ENCODE measurements around the gene CD81.

Gene CD81

DNA sequence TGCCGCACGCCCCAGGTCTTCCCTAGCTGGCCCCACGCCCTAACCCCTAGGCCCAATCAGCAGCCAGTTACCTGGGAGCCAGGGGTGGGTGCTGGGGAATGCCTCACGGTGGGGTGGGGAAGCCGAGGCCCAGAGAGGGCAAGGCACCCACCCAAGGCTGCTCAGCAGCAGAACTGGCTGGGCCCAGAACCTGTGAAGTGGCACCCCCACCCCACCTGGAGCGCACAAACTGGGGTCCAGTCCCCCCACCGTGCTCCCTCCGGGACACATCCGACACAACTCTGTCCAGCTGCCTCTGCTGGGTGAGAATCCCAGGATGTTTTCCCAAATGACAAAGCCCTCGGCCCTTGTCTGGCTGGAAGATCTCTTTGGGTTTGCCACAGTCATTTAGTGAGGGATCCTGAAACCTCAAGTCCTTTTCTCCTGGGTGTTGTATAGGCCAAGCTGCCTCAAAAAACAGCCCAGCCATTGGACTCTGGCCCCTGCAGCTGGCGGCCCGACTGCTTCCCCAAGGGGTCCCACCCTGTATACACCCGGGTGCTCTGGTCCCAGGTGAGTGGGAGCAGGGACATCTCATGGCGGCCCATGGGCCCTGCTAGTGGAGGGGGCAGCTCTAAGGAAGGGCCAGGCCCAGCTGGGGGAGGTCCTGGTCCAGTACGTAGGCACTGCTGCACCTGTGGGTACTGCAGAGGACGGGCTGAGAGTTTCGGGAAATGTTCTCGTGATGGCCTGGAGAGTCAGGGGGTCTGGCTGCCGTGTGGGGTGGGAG lies 44.3 kb downstream of the CD81 start:
- DNase-seq (ENCODE audit: low read depth in 2 of 2) = no peak

DNA sequence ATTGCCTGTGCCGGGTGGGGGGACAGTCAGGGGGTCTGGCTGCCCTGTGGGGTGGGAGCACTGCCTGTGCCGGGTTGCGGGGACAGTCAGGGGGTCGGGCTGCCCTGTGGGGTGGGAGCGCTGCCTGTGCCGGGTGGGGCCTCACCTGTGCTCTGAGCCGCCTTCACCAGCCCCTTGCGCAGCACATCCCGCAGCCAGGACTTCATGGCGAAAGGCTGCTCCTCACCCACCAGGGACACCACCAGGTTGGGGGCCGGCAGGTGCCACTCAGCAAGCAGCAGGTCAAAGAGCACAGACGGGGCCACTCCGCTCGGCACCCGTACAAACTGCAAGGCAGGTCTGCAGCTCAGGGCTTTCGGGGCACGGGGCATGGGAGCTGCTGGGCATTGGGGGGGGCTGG lies 44.9 kb downstream of the CD81 start:
- no peak for DNase-seq (ENCODE audit: low read depth in 2 of 2)

DNA sequence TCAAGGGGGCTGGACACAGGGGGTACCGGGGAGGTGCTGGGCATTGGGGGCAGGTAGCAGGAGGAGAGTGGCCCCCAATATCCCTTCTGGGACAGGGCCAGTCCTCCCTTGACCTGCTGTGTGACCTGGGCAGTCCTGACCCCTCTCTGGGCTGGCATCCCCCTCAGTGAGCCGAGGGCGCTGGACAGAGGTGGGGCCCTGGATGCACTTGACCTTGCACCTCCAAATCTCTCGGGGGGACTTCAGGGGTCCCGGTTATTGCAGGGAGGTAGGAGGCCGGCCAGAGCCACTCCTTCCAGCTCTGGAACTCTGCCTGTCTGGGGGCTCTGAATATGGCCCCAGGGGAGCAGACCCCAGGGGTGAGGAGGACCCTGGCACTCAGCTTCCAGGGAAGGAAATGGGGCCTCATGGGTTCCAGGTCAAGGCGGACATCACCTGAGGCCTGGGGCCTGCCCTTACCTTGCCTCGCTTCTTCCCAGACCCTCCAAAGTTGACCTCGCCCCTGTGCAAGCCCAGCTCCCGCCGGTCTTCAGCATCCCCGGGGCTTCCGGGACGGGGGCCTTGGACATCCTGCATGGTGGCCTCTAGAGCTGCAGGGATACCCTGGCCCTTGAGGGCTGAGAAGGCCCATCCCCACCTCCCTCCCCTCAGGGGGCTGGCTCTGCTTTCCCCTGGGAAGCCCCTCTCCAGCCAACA lies 45.5 kb downstream of the CD81 start:
- DNase-seq (ENCODE audit: low read depth in 2 of 2) = no peak

DNA sequence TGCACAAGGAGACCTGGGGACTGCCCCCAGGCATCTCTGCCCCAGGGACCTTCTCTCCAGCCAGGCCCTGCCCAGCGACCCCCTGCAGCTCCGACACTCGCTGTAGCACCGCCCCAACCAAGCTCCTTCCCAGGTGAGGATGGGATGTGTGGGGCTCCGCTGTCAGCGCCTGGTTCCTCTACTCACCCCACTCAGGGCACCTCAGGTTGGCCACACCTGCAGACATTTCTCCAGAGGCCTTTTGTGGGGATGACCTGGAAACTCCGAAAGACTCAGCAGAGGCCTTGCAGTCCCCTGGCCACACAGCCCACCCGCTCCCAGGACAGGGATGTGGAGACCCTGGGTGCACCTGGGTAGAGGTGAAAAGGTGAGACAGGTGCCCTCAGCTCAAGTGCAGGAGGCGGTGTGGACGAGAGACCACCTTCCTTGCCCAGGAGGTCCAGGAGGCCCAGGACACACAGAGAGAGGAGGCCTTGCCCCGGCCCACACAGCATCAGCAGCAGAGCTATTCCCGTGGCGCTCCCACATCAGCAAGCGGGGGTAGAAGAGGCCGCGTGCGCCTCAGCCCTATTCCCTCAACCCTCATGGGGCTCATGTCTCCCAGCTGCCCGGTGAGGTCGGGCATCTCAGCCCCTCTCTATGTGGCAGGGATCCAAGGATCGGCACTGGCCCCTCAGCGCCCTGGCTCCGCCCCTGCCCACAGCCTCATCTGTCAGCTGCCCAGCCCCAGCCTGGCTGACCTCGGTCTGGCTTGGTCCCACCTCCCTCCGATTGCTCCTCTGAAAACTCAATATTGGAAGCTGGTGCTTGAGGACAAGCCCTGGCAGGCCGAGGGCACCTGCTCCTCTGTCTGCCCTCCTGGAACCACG lies 46.3 kb downstream of the CD81 start:
- DNase-seq (ENCODE audit: low read depth in 2 of 2) = no peak

DNA sequence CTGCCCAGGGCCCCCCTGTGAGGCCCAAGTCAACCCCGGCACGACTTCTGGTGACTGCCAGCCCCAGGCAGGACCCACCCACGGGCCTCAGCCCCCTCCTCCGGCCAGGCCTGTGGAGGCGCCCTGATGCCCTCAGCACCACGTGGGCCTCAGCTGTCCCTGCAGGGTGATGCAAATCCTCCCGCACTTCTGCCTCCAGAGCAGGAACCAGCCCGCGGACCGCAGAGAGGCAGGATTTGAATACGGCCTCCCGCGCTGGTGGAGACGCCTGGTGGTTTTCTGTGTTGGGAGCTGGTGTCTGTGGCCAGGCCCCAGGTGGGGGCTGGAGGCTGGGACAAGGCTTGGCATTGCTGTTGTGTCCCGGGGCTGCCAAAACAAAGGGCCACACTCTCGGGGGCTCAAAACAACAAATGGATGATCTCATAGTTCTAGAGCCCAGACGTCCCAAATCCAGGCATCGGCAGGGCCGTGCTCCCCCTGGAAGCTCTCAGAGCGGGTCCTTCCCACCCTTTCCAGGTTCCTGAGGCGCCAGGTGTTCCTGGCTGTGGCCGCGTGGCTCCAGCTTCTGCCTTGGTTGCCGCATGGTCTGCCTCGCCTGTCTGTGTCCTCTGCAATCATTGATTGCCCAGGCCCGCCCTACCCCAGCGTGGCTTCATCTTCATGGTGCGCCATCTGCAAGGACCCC lies 47.8 kb downstream of the CD81 start:
- DNase-seq (ENCODE audit: low read depth in 2 of 2) = no peak

DNA sequence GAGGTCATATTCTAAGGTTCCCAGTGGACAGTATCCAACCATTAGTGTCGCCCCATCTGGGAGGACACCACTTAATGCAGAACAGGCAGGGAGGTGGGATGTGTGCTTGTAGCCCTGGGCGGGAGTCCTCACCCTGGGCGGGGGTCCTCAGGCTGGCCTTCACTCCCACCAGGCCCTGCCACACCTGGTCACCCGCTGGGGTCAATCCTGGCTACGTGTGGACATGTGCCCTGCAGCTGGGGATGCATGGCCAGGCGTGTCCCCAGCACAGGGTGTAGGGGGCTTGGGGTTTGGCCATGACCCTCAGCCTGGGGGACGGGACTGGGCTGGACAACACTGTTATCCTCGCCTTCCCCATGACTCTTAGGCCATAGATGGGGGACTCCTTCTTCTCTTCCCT lies 48.4 kb downstream of the CD81 start:
- DNase-seq (ENCODE audit: low read depth in 2 of 2) = no peak

DNA sequence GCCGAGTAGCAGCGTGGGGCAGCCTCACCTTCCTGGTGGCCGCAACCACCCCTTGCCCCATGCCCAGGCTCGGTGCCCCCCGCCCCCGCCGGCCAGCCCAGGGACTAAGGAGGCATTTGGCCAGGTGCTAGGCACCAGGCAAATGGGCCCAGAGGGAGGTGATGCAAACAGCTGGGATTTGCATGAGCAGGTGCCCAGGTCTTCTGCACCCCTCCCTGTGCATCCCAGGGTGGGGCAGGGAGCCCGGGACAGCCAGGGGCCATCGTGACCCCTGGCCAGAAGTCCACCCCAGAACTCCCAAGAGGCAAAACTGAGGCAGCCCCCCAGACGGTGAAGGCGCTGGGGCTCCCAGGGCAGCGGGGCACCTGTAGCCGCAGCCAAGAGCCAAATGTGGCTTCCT lies 49.1 kb downstream of the CD81 start:
- DNase-seq (ENCODE audit: low read depth in 2 of 2) = no peak

DNA sequence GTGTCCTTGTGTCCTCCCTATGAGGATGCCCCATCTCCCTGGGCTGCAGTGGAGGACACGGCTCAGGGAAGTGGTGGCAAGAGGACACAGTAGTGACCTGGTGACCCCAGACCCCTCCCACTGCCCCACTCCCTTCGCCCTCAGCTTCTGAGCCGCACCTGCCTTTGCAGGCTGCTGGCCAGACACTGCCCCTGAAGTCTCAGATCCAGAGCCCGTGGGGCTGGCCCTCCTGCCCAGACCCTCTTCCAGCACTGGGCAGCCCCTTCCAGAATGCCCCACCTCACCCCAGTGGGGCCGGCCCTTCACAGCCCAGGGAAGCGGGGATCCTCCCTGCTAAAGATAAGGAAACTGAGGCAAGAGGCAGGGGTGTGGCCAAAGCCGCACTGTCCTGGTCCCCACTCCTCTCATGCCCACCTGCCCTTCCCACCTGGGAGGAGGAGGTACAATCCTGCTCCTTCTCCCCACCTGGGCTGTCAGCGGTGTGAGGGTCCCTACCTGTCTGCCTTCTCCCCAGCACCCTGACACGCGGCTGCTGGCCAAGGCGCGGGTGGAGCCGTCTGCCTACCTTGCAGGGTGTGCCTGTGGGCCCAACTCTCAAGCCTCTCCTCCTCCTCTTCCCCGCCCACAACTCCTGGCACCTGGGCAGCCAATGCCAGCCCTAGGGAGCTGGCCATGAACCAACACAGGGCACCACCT lies 49.9 kb downstream of the CD81 start:
- no peak for DNase-seq (ENCODE audit: low read depth in 2 of 2)

DNA sequence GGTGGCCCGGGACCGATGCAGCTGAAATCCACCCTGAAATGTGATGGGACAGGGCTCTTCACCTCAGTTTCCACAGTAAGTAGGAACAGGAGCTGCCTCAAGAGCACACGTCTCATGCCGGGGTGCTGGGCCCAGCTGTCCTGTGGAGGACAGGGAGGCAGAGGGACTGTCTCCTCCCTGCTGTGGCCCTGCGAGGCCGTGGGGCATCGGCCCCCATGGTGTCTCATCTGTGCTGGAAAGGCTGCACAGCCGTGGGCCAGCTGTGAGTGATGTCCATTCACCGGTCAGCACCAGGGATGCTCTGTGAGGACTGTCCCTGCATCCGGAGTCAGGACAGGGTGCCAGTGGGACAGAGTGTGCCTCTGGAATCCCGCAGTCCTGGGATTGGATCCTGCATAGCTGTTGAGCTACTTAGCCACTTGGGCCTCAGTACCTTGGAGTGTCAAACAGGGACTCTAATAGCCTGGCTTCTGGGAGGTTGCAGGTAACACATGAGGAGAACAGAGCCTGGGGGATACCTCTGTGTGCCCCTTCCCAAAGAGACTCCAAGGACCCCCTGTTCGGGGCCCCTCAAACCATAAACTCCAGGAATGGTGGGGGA lies 50.7 kb downstream of the CD81 start:
- no peak for DNase-seq (ENCODE audit: low read depth in 2 of 2)

DNA sequence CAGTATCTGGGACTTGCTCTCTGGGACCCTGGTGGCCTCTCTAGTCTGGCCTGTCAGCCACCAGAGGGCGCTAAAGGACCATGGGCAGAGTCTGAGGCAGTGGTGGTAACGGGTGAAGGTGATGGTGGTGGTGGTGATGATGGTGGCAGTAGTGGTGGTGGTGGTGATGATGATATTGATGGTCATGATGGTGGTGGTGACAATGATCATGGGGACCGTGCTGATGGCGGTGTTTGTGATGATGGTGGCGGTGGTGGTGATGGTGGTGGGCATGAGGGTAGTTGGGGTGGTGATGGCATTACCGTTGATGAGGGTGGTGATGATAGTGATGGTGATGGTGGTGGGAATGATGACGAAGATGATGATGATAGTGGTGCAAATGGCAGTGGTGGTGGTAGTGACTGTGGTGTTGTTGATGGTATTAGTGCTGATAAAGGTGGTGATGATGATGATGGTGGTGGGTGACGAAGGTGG lies 51.2 kb downstream of the CD81 start:
- DNase-seq (ENCODE audit: low read depth in 2 of 2) = peak; percentile 69 to 73

DNA sequence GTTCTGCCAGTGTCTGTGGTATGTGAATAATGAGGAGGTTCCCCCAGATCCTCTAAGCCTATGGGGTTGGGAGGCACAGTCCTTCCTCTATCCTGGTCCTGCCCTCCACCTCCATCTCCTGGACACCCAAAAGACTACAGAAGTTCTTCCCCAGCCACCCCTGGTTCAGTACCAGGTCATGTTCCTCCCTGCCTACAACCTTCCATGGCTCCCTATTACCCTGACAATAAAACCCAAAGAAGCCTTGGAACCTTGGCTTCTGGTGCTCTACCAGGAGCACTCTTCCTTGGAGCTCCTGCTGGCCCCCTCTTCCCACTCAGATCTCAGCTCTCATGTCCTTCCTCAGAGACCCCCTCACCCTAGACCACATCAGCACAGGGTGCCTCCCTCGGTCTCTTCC lies 54.3 kb downstream of the CD81 start:
- no peak for DNase-seq (ENCODE audit: low read depth in 2 of 2)

DNA sequence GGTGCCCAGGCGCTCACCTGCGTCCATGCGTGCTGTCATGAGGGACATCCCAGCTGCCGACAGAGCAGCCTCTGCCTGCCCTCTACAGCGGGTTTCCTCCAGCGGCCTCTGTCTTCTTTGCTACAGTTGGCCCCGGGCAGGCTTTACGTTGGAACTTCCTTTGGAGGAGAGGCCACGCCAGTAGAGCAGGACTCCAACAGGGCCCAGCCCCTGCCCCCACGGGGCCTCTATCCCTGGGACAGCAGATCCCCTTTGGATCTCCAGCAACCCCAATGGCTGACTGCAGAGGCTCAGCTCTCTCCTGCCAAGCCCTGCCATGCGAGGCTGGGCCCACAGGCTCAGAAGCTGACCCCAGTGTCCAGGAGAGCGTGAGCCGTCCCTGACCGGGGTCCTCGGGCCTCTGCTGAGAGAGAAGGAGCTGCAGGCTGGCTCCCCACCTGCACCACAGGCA lies 55.1 kb downstream of the CD81 start:
- DNase-seq (ENCODE audit: low read depth in 2 of 2) = no peak

DNA sequence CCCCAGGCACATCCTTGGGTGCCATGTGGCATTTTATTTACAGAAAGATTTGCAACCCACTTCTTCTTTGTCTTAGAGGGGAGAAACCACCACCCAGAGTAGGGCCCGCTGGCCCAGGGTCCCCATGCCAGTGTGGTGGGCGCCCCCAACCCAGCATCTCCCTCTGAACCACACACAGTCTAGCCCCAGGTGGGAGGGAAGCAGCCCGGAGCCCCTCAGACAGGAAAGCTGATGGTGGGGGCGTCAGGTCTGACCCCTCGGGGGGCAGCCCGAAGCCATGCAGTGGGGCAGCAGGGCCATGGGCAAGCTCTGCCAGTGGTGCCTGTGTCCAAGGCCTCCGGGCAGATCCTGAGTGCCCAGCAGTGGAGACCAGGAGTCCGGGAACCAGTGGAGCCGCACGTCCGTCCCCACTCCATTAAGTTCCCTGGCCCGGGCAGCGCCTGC lies 55.5 kb downstream of the CD81 start:
- no peak for DNase-seq (ENCODE audit: low read depth in 2 of 2)

DNA sequence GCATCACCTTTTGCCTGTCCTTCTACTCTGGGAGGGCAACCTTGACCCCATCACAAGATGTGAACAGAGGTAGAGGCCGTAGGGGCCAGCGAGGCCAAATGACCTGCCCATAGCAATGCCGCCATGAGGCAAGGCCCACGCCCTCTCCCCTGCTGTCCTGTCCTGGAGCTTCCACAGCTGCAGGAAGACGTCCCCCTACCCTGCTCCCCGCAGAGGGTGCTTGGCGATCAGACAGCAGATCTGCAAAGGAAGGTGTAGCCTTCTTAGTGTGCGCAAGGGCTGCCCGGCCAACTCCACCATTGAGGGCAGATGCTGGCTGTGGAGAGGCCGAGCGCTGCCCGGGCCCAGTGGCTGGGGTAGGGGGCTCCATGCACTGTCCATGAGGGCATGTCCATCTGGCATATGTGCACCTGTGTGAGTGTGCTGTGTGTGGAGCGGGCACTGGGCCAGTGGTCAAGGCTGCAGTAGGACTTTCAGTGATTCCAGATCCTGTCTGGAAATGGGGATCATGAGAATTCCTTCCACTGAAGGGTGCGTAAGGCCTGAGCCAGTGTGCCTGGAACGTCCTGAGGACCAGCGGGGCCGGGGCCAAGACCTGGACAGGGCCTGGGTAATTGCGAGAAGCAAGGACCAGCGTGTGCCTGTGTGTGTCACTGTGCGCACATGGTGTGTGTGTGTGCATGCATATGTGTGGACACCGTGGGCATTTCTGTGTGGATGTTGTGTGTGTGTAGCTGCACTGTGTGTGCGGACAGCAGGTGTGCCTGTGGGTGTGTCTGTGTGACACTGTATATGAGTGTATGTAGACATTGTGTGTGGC lies 56.2 kb downstream of the CD81 start:
- no peak for DNase-seq (ENCODE audit: low read depth in 2 of 2)

DNA sequence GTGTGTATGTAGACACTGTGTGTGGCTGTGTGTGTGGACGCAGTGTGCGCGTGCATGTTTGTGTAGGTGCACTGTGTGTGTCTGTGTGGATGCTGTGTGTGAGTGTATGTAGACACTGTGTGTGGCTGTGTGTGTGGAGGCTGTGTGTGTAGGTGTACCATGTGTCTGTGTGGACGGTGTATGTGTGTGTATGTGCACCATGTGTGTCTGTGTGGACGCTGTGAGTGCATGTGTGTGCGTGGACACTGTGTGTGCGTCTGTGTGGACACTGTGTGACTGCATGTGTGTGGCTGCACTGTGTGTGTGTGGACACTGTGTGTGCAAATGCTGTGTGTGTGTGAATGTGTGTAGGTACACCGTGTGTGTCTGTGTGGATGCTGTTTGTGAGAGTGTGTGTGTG lies 56.9 kb downstream of the CD81 start:
- no peak for DNase-seq (ENCODE audit: low read depth in 2 of 2)

DNA sequence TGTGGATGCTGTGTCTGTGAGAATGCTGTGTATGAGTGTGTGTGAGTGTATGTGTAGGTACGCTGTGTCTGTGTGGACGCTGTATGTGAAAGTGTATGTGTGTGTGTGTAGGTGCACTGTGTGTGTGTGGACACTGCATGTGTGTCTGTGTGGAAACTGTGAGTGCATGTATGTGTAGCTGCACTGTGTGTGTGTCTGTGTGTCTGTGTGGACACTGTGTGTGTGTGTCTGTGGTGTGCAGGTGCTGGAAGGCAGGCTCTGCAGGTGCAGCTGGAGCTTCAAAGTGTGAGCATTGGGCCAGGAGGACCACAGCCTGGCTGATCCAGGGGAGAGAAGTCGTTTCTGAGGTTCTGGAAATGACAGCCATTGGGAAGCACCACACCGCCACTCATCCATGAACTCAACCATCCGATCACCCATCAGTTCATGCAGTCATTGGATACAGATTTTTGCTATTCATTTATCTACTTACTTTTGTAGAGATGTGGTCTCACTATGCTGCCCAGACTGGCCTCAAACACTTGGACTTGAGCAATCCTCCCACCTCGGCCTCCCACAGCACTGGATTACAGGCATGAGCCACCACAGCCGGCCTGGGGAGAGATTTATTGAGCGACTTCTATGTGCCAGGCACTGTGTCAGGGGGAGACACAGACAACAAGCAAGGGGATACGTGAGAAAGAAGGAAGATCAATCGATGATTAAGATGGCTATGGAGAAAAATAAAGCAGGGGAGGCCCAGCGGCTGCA lies 57.6 kb downstream of the CD81 start:
- no peak for DNase-seq (ENCODE audit: low read depth in 2 of 2)

DNA sequence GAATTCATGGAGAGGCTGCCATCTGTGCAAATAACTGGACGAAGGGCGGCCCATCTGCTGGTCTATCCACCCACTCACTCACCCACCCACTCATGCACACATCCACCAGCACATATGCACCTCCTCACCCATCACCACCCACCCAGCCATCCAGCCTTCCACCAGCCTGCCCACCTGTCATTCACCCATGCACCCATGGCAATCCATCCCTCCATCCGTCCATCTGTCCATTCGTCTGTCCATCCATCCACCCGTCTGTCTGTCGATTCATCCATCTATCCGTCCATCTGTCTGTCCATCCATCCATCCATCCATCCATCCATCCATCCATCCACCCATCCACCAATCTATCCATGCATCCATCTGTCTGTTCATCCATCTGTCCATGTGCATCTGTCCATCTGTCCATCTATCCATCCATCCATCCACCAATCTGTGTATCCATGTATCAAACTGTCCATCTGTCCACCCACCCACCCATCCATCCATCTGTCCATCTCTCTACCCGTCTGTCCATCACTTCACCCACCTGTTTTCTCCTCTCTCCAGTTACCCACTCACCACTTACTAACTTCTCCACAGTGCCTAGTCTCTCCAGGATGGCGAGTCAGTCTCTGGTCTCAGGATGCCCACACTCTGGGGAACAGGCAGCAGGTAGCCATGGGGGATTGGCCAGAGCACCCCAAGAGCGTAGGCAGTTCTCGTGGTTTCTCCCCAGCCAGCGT lies 58.3 kb downstream of the CD81 start:
- no peak for DNase-seq (ENCODE audit: low read depth in 2 of 2)

DNA sequence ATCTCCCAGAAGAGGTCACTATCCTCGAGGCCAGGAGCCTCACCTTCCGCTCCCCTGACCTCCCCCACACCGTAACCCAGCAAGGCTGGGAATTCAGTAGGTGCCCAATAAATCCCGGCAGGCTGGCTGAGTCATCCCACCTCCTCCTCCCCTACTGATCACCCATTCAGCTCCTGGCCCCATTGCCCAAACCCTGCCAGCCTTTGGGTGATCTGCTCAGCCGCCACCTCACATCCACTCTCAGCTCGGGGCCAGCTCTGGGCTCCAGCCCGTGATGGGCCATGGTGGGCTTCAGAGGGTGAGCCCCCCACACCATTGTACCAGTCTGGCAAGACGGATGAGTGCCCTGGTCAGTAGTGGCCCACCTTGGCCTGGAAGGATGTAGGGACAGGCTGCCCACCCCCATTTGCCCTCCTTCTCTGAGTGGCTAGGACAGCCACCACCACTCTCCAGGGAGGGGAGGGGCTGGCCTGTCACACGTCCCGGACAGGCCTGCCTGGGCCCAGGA lies 59.0 kb downstream of the CD81 start:
- DNase-seq (ENCODE audit: low read depth in 2 of 2) = no peak

Data from activated CD8-positive, alpha-beta memory T cell treated with anti-CD3 and anti-CD28 coated beads for 4 hours (primary cell).